GM21367 (cell line): Measurements from ENCODE around the gene ASCC1.

Experiments used
- ATAC-seq: cut with Tn5 transposase; IDR thresholded peaks from one replicate; pipeline ENCODE4 v1.9.1; 2021; ENCODE audit not compliant: unreplicated experiment

ASCC1 gene

DNA sequence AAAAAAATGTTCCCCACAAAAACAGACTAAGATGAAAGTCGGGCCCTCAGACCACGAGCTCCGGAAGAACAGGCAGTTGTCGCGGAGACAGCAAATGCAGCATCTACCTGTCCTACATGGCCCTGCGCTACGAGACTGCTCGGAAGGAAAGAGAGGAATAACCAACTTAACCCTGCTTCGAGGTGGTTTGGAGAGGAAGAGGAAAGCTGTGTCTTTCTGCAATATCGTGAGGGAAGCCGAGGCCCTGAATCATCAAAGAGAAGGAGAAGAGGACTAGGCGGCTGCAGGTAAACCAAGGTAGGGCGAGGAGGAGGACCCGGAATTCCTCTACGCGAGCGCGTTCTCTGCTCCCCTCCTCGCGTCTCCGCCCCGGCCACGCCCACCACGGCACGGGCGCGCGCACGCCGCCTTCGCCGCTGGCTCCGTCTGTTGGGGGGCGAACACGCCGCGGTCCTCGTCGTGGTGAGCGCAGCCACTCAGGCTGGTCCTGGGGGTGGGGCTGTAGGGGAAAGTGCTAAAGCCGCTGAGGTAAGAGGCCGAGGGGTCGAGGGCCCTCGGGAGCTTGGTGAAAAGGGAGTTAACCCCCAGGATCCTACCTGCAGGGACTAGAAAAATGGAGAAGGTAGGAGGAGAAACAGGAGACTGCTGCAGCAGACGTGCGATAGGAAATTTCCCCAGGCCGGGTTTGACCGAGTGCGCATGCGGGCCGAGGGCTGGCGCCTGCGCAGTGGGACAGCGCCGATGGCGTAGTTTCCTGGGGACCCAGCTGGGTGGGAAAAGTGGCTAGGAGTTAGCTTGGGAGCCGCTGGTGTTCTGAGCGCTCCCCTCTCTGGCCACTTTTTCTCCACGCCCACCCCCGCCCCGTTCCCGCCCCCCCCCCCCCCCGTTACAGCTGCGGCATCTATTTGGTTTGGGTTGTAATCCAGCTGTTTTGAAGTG lies at the start of gene ASCC1, which contains the start of gene ANAPC16:
ASCC1 (minus strand) TSS at position 666 of the 939 bp plus-strand sequence. CDS start 2,978 bp downstream, outside the sequence.
ANAPC16 (plus strand) TSS at position 402 of the 939 bp plus-strand sequence. CDS start 7,903 bp downstream, outside the sequence.
- ATAC-seq = peak; percentile 74

- ATAC-seq = no peak
Measured at GRCh38 chr10:72265508-72265907, 49.4 kb upstream of the ASCC1 start.

- no peak for ATAC-seq
Measured at GRCh38 chr10:72264536-72264935, 48.5 kb upstream of the ASCC1 start.

- ATAC-seq = no peak
Measured at GRCh38 chr10:72263613-72264241, 47.7 kb upstream of the ASCC1 start.

GRCh38 chr10:72261784-72262404 lies 45.8 kb upstream of the ASCC1 start:
- ATAC-seq = peak; percentile 4

DNA sequence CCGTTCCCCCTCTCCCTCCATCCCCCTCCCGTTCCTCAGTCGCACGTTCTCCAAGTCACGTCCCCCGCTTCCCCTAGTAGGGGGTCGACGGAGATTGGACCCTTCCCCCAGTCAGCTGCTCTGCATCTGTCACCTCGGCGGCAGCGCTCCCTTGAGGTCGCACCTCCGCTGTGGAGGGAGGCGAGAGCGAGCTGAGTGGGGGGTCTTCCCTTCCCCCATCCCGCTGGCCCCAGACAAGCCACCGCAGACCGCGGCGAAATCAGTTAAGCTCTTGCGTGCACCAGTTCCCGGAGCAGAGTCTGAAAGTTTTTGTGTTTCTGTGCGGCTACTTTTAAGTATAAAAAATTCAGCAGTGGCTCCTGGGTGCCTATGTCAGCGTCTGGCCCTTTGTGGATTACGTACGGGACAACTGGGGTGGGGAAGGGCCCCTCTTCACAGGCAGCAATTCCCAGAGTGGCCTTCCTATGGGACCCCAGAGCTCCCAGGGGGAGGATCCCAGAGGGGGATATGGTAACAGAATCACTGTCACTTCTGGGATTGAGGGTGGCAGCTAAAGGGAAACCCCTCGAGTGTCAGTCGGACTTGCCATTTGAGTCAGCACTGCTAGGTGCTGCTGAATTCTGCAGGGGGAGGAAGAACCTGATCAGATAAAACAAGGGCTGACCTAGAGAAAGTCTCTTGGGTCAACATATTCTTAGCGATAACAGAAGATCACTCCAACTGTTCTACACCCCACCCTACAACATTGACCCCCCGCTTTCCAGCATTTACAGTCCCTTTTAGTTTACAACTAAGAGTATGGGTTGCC lies 45.1 kb upstream of the ASCC1 start:
- peak; percentile 32 for ATAC-seq

GRCh38 chr10:72260239-72260975 lies 44.3 kb upstream of the ASCC1 start:
- ATAC-seq = peak; percentile 56

DNA sequence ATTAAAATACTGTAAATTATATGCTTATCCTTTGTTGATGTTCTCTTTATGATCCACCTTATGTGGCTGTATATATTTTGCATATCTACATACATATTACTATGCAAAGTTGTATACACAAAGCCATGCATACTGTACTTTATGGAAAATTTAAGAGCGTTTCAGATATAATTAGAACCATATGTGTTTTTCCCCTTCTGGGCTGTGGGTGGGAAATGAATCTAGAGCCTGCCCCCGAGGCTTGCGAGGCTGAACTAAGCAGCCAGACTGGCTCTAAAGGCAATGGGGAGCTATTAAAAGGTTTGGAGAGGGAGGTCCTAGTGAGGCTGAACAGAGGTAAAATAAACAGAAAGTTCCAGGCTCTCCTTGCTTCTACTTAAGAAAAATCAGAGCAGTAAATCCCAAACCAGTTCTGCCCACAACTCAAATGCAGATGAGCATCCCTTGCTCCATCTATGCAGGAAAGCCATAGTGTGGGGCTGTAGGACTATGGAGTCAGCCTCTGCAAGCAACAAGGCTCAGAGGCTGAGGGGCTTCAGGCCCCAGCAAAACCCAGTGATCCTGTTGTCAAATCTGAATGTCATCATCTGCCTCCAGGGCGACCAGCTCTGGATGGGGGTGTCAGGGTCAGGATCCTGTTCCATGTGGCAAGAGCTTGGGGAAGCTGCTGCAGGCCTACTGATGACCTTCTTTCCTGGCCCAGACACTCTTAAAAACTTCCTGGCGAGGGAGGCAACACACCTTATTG lies 43.6 kb upstream of the ASCC1 start:
- no peak for ATAC-seq

DNA sequence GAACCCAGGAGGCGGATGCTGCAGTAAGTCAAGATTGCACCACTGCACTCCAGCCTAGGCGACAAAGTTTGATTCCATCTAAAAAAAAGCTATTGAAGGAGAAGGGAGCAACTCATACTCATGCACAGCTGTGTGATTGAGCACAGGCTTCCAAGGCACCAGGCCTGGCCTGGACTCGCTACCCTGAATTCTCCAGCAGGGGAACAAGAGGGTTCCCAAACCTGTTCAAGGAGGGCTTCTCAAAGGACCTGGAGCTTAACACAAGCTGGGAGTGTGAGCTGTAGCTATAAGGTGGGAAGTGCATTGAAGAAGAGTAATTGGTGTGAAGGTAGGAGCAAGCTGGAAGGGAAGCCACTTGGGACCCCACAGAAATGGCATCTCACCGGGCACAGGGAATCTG lies 42.5 kb upstream of the ASCC1 start:
- no peak for ATAC-seq

DNA sequence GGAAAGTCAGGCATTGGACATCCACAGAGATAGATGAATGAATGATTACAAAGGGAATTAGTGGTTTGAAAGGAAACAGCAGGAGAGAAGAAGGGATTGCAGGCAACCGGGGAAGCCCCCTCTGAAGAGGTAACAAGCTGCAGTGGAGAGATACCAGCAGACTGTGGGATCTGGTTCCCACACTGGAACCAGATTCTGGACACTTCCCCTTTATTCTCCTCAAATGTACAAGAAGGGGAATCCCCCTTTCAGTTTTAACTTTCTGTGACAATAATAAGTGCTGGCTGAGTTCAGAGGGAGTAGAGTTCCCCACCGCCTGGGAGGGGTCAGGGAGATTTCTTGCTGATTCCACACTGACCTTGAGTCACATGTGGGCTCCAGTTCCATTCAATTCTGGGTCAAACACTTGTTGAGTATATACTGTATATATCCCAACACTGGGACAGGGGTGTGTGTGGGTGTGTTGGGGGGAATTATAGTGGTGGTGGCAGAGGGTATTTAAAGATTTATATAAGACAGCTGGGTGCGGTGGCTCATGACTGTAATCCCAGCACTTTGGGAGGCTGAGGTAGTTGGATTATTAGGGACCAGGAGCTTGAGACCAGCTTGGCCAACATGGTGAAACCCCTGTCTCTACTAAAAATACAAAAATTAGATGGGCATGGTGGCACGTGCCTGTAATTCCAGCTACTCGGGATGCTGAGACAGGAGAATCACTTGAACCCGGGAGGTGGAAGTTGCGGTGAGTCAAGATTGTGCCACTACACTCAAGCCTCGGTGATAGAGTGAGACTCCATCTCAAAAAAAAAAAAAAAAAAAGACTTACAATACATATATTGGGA lies 41.2 kb upstream of the ASCC1 start:
- no peak for ATAC-seq

- no peak for ATAC-seq
Measured at GRCh38 chr10:72255977-72256729, 40.1 kb upstream of the ASCC1 start.

DNA sequence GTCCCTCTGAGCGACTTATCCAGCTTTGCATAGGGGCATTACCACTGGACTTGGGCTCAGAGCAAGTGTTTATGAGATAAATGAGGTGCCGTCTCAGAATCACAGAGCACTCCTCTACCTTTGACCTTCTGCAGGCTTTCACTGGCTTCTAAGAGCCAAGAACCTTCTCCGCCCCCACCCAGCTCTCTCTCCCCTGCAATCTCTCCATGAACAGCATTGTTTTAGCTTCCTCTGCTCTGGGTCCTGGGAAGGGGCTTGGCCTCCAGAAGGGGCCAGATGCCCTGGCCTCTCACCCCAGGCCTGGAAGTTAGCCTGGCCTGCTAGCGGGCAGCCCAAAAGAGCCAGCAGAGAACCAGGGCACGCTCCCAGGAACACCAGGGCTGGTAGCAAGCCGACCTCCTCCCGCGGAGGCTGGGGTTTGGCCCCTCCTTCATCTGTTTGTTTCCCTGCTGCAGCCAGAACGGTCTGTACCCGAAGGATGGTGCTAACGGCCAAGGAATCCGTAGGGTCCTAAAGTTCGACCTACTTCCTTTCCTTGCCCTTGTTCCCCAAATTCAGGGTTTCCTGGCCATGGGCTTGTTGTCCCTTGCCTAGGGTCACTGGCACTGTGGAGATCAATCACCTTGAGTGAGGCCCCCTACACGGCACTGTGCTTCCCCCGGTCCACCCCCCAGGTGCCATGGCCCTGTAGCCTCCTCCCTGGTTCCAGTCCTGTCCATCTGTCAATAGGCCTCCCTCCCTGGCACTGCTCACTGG lies 38.9 kb upstream of the ASCC1 start:
- ATAC-seq = peak; percentile 42

- ATAC-seq = no peak
Measured at GRCh38 chr10:72253578-72253977, 37.5 kb upstream of the ASCC1 start.

GRCh38 chr10:72252972-72253371 lies 36.9 kb upstream of the ASCC1 start:
- no peak for ATAC-seq

GRCh38 chr10:72251635-72252034 lies 35.6 kb upstream of the ASCC1 start:
- no peak for ATAC-seq

GRCh38 chr10:72250666-72251065 lies 34.6 kb upstream of the ASCC1 start:
- no peak for ATAC-seq
